ENCODE results near the gene MYL12B.
A peak's percentile ranks its signal among the peaks of the same experiment; 100 is the strongest.
"Not testable (repeated sequence)": the region's sequence is repeated elsewhere in the genome, so short reads cannot be mapped to it uniquely, and the experiment has no call there.

Gene MYL12B

GRCh38 chr18:3261373-3262233, at the start of gene MYL12B:
Gene MYL12B (plus strand): TSS chr18:3262133. CDS start chr18:3272899, 10,766 bp downstream.
- DNase-seq = peak in 54 of 56 donors; percentile 10 to 88 (median 70)

GRCh38 chr18:3212657-3213056, 49.3 kb upstream of the MYL12B start:
- no peak for DNase-seq

DNA sequence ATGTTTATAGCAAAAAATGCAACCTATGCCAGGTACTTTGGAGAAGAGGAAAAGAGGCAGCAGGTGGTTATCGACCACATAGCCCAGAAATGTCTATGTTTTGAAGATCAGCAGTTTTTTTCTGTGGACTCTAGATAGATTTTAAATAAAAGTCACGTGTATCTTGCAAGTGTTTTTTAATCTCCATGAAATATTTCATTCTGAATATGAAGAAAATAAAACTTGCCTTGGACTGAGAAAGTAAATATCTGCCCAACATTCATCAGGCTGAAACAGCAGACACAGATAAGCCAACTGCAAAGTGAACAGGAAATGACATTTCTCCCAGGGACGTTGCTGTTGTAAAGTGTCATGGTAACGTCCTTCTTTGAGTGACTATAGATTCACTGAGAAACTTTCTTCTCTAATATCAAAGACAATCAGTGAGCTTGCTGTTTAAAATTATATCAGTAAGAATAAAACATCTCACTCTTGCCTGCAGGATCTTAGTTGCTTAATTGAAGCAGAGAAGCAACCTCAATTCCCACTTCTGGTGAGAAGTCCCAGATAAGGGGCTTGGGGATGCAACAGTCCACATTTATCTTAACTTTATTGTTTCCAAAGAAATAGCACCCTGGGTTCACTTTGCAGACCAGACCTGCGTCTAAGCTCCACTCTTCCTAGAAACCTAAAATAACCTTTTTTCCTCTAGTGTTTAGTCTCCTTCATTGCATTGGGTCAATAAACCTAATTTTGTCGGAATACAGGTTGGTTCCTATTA, 48.5 kb upstream of the MYL12B start:
- no peak for DNase-seq

DNA sequence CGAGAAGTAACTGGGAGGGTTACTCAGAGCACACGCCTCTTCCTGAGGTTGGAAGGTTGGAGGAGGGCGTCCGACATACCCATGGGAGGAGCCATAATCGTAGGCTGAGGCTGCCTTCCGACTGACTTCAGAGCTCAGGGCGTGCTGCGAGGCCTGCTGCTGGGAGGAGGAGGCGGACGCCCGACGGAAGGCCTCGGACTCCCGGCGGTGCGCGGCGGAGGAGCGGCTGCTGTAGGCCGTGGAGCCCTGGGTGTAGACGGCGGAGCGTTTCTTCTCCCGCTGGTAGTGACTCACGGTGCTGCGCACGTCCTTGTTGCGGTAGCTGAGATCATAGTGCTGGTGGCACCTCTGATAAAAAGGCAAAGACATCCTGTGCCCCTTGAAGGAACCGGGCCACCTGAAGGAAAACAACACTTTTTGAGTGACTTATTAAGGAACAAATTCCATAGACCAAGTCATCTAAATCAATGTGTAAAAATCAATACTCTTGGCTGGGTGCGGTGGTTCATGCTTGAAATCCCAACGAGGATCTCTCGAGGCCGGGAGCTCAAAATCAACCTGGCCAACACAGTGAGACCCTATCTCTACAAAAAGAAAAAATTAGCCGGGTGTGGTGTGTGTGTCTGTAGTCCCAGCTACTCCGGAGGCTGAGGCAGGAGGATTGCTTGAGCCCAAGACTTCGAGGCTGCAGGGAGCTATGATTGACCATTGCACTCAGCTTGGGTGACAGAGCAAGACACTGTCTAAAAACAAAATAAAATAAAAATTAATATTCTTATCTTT, 46.9 kb upstream of the MYL12B start:
- no peak for DNase-seq

GRCh38 chr18:3216987-3217386, 44.9 kb upstream of the MYL12B start:
- DNase-seq = no peak

DNA sequence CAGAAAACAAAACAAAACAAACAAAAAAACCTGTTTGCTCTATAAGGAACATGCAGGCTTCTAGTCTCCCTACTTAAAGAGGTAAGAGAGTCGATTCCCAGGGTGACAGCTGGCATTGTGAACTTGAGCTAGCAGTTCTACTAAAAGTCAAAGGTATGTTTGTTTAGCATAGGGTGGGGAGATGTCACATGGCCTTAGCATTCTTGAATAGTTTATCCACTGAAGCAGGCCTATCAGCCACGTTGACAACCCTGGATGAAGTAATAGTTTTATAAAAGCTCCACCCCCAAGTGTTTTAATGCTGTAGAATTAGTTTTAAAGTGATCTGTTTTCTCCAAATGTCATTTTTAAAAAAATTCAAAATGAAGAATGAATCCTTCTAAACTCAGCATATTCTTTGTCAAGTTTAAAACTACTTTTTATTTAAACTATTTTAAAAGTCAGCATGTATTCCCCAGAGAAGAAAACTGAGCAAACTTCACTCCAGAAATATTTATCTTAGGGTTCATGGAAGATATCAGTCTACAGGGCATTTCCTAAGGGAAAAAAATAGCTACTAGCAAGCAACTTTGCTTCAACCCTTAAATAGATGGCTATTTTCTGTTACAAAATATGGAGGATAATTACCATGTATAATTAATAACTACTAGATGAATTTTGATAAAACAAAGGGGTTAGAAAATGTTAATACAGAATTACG, 43.8 kb upstream of the MYL12B start:
- no peak for DNase-seq

- DNase-seq = no peak
Observed at GRCh38 chr18:3218819-3219218, 43.1 kb upstream of the MYL12B start.

GRCh38 chr18:3219241-3219630, 42.7 kb upstream of the MYL12B start:
- peak in 2 of 56 donors; percentile 2 to 4 for DNase-seq

DNA sequence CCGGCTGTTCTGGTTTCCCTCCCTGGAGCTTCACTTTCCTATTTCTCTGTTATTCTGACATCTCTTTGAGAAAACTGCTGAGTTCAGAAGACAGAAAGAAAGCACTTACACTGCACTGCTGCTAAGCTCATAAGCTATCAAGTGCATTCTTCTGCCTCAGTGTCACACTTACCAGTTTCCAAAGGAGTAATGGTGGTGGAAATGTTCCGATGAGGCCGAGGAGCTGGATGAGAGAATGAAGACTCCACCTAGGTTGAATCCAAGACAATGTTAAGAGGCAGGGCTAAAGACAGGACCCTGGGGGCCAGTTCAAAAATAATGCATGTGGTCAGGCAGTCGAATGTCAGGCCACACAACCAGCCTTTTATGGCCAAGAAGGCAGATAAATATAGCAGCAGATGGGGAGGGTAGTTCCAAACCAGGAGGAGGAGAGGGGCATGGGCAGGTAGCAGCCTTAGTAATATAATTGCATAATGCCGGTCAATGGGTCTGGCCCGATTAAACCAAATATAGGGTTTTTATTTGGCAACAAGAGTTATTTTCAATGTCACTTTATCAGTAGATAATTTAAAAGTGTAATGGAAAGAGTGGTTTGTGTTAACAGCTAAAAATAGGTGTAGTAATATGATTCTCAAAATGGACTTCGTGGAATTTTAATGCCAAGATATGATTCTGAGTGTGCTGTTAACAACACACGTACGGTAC, 42.1 kb upstream of the MYL12B start, which contains the start of gene MYOM1:
Gene MYOM1, minus strand, starts transcription at position 338 of the 705 bp plus-strand sequence. CDS start 4,745 bp downstream, outside the sequence.
- no peak for DNase-seq

DNA sequence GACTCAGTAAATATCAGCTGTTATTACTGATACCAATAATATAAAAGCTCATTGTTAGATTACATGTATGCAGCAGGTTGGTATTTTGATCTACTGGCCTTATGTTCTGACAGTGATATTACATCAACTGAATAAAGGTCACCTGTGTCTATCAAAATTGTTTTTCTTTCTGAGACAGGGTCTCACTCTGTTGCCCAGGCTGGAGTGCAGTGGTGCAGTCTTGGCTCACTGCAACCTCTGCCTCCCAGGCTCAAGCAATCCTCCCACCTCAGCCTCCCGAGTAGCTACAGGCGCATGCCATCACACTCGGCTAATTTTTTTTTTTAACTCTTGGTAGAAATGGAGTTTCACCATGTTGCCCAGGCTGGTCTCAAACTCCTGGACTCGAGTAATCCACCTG, 41.1 kb upstream of the MYL12B start:
- not testable (repeated sequence) for DNase-seq

- no peak for DNase-seq
Observed at GRCh38 chr18:3221496-3221895, 40.4 kb upstream of the MYL12B start.

GRCh38 chr18:3223356-3223755, 38.6 kb upstream of the MYL12B start:
- no peak for DNase-seq

DNA sequence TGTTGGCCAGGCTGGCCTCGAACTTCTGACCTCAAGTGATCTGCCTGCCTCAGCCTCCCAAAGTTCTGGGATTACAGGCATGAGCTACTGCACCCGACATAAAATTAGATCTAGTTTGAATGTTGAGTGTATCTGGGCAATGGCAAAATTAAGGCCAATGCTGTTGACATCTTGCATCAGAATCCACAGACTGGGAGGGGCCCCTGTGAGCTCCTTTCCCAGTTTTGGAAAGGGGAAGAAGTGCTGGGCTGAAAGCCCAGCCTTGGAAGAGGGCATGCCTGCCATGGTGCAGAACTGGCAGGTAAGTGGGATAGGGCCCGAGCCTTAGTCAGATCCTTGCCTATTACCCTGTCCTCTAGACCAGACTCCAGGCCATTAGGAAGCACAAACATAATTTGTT, 37.7 kb upstream of the MYL12B start:
- DNase-seq = no peak

DNA sequence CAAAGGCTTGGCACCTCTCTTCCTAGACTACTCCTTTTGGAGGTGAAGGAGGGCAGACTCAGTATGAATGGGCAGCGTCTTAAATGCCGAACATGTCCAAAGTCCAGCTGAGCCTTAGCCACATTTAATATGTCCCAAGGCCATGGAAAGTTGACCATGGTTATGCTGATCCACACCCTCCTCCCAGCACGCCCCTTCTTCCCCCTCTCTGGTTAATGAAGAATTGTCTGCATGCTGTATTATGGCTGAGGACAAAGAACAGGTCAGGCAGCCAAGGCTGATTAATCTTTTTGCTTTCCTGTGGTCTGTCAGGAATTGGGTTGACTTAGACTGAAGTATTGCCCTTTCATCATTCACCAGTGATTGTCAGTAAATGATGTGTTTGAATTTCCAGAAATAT, 36.3 kb upstream of the MYL12B start:
- DNase-seq = no peak

DNA sequence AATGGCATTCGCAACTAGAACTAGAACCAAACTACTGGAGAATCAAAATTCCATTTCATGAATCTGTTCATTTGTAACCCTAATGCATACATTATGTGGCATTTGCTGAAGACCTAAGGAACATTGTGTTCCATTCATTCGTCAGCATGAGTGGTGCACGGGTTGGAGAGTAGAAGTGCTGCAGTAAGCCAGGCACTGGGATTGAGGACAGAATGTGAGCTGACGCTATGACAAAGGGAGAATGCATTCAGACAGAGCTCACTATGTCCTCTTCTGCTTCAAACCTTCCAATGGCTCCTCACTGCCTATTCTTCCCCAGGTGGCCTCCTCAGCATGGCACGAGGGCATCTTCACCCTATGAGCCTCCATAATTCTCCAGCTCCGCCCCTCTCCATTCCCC, 35.9 kb upstream of the MYL12B start:
- DNase-seq = no peak

DNA sequence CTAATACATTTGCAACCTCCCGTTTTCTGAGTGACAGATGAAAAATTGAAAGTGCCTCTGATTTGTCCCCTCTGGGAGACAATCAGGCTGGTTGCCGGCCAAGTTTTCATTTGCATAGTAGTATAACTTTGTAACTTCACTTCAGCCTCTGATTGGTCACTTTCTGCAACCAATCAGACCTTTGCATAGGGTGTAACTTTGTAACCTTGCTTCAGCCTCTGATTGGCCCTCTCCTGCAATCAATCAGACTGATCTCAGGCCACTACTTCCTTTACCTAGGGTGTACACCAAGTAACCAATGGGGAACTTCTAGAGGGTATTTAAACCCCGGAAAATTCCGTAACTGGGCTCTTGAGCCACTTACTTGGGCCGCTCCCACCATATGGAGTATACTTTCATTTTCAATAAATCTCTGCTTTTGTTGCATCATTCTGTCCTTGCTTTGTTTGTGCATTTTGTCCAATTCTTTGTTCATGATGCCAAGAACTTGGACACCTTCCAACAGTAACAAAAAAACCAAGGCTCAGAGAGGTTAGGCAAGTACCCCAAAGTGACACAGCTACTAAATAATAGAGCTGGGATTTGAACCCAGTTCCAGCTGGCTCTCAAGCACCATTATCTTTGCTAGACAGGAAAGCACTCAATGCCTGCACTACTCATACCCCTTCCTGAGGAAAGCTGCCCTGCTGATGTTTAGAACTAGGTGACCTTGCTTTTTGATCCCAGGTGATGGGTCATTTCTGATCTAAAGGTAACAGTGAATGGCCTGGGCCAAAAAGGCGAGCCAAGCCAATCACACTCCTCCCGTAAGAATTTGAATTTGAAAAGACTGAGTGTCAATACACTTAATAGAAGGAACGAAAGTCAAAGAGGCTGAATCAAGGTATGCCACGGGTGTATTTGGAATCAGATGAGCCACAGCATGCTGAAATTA, 31.3 kb upstream of the MYL12B start:
- DNase-seq = no peak

- no peak for DNase-seq
Observed at GRCh38 chr18:3233004-3233403, 28.9 kb upstream of the MYL12B start.

DNA sequence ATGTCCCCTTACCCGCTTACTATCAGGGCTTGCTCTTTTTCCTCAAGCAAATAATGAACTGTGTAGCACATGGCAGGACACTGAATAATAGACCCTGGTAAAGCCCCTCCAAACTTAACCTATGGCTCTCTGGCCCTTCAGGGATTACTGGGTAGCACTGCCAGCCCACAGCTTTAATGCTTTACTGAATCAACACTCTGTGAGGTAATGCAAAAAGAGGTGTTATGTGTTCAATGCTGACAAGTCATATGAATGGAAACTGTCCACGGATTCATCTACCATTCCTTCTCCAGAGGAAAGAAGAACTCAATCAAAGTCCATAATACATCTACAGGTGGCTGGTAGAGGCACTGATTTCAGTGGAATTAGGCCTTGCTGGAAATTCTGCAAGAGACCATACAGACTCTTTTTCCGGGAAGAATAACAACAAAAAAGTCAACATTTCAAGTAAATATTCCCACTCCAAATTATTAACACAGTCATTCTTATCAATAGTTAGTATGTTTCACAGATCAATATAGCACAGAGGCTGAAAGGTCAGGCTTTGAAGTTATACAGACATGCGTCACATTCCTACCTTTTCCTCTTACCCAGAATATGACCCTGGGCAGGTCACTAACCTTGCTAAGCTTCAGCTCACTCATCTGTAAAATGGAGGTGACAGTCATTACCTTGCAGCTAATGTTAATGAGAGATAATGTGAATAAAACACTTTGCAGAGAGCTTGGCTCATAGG, 28.3 kb upstream of the MYL12B start:
- DNase-seq = no peak
